Body of pancreas (tissue), 4 donors: ENCODE measurements around the gene APOA4. TPM values are rescaled to one million over a fixed set of nuclear protein-coding genes. Genes with fewer than 3 reads are reported as not detected.

Source experiments
- ATAC-seq: fragments of 150-250 bp; one replicate; pipeline ENCODE4 v1.9.1; 2016
- DNase-seq, 4 donors: peaks; one replicate each; pipeline ENCODE4 v3.0.0-alpha.2; 2019
- H3K27ac ChIP-seq, 4 donors: fragments of 200-600 bp; sonication (generic); 1 replicate in 3 of 4; 2 replicates in 1 of 4; pipeline versions ENCODE4 v1.5.1 to v1.6.1; 2016 to 2019; ENCODE audit warnings: mild to moderate bottlenecking in 1 of 4, mixed read lengths in 1 of 4, moderate library complexity in 1 of 4
- H3K27me3 ChIP-seq, 2 donors: fragments of 200-600 bp; sonication (generic); one replicate each; pipeline ENCODE4 v1.6.0; 2016; ENCODE audit warnings: mild to moderate bottlenecking in 1 of 2
- H3K36me3 ChIP-seq, 2 donors: fragments of 200-600 bp; sonication (generic); replicated peaks in 1 of 2; 2 replicates each; pipeline ENCODE4 v1.5.1; 2016; ENCODE audit warnings: low read depth in 2 of 2; ENCODE audit not compliant: insufficient read depth in 1 of 2
- H3K4me1 ChIP-seq: fragments of 200-600 bp; sonication (generic); one replicate; pipeline ENCODE4 v1.6.0; 2016
- H3K4me3 ChIP-seq, 2 donors: fragments of 200-600 bp; sonication (generic); 1 replicate in 1 of 2; 2 replicates in 1 of 2; pipeline ENCODE4 v1.5.1; 2016 to 2019
- H3K9me3 ChIP-seq, 3 donors: fragments of 200-600 bp; sonication (generic); 1 replicate in 2 of 3; 2 replicates in 1 of 3; pipeline ENCODE4 v1.5.1; 2016
- CTCF ChIP-seq, 7 experiments: fragments of 450-650 bp in 4 of 7; fragments of 200-600 bp in 3 of 7; sonication (generic) in 3 of 7; IDR thresholded peaks; one replicate each; pipeline ENCODE4 v1.5.1; 2016 to 2019; ENCODE audit warnings: antibody characterized with exemption in 7 of 7
- POLR2A ChIP-seq, 3 donors: fragments of 450-650 bp; IDR thresholded peaks; one replicate each; pipeline ENCODE4 v1.6.1; 2016; ENCODE audit warnings: antibody characterized with exemption in 3 of 3, mild to moderate bottlenecking in 2 of 3
- WGBS, 2 donors: methylation state at CpG; one replicate each; pipeline ENCODE4 v1.1.5; 2017; 5-methylcytosine and 5-hydroxymethylcytosine counted together
- intact Hi-C: fragments of 100-400 bp; cut with DNase I; formaldehyde crosslinking; loops from one replicate; pipeline ENCODE4 v1.15.1; 2023
- total RNA-seq, 2 donors: library from RNA; depleted of rRNA; stranded (reverse); fragments of >200 nt; gene quantifications; one replicate each; pipeline ENCODE4 v1.1.0, GENCODE V29; 2016

Gene APOA4
- total RNA-seq, 2 donors from 2014 or later: not detected

GRCh38 chr11:116862951-116863350, 39.8 kb upstream of the APOA4 start:
- WGBS, 2 donors: 88 to 91% methylated on average over 3 of the region's 3 CpGs
- intact Hi-C loops: no loop called here
- no peaks in the 10 kb centered on the region for H3K9me3 ChIP-seq
- DNase-seq (no peak), ATAC-seq (no peak)
- H3K4me3 ChIP-seq: no peak overlapping the region
- H3K27ac ChIP-seq: no peak overlapping the region
- peaks cover 0 to 47% of the 10 kb centered on the region in 2 donors for H3K36me3 ChIP-seq
- TF ChIP-seq POLR2A (IDR thresholded peaks at IDR 0.05): no peak
- no peak for TF ChIP-seq CTCF (IDR thresholded peaks at IDR 0.05)
- no peaks in the 10 kb centered on the region for H3K27me3 ChIP-seq
- H3K4me1 ChIP-seq: no peaks in the 10 kb centered on the region

- WGBS, 2 donors: 90 to 94% methylated on average over 3 of the region's 3 CpGs
- Histone ChIP-seq H3K36me3 (peaks cover 0 to 48% of the 10 kb centered on the region in 2 donors), H3K27ac (no peak overlapping the region), H3K9me3 (no peaks in the 10 kb centered on the region), H3K4me3 (no peak overlapping the region), H3K4me1 (no peaks in the 10 kb centered on the region), H3K27me3 (no peaks in the 10 kb centered on the region)
- intact Hi-C loops: no loop called here
- ATAC-seq (no peak), DNase-seq (no peak)
- no peak for TF ChIP-seq POLR2A (IDR thresholded peaks at IDR 0.05)
- no peak for TF ChIP-seq CTCF (IDR thresholded peaks at IDR 0.05)
Observed at GRCh38 chr11:116862185-116862584, 39.1 kb upstream of the APOA4 start.

GRCh38 chr11:116861539-116861938, 38.4 kb upstream of the APOA4 start:
- Histone ChIP-seq H3K9me3 (no peaks in the 10 kb centered on the region), H3K4me3 (no peak overlapping the region), H3K36me3 (peaks cover 0 to 47% of the 10 kb centered on the region in 2 donors), H3K27ac (no peak overlapping the region), H3K4me1 (no peaks in the 10 kb centered on the region), H3K27me3 (no peaks in the 10 kb centered on the region)
- no peak for DNase-seq
- no peak for TF ChIP-seq CTCF (IDR thresholded peaks at IDR 0.05)
- no peak for TF ChIP-seq POLR2A (IDR thresholded peaks at IDR 0.05)
- no peak for ATAC-seq
- 88 to 96% methylated on average over 1 of the region's 1 CpG for WGBS, 2 donors
- intact Hi-C loops: no loop called here

- ATAC-seq (no peak), DNase-seq (no peak)
- 87 to 95% methylated on average over 4 to 6 of the region's 6 CpGs for WGBS, 2 donors
- intact Hi-C loops: no loop called here
- H3K4me1 ChIP-seq: no peaks in the 10 kb centered on the region
- H3K27me3 ChIP-seq: no peaks in the 10 kb centered on the region
- no peak overlapping the region for H3K27ac ChIP-seq
- no peaks in the 10 kb centered on the region for H3K9me3 ChIP-seq
- peaks cover 0 to 45% of the 10 kb centered on the region in 2 donors for H3K36me3 ChIP-seq
- no peak overlapping the region for H3K4me3 ChIP-seq
- no peak for TF ChIP-seq POLR2A (IDR thresholded peaks at IDR 0.05)
- no peak for TF ChIP-seq CTCF (IDR thresholded peaks at IDR 0.05)
Observed at GRCh38 chr11:116860303-116860702, 37.2 kb upstream of the APOA4 start.

GRCh38 chr11:116859175-116859574, 36.1 kb upstream of the APOA4 start:
- intact Hi-C loops: no loop called here
- Histone ChIP-seq H3K36me3 (peaks cover 0 to 40% of the 10 kb centered on the region in 2 donors), H3K4me3 (no peak overlapping the region), H3K27ac (no peak overlapping the region), H3K27me3 (no peaks in the 10 kb centered on the region), H3K4me1 (no peaks in the 10 kb centered on the region), H3K9me3 (no peaks in the 10 kb centered on the region)
- ATAC-seq (no peak), DNase-seq (no peak)
- WGBS, 2 donors: 84 to 92% methylated on average over 5 to 8 of the region's 8 CpGs
- TF ChIP-seq CTCF (IDR thresholded peaks at IDR 0.05) (no peak), POLR2A (IDR thresholded peaks at IDR 0.05) (no peak)
